Activated CD8-positive, alpha-beta memory T cell treated with anti-CD3 and anti-CD28 coated beads, Interleukin-2, amount 50 U/mL, for 24 hours (primary cell): ENCODE data around the gene SPATS2L.

Experiments
- DNase-seq: peaks from one replicate; pipeline ENCODE4 v3.0.0-alpha.2; 2020; ENCODE audit errors: extremely low read depth

Gene SPATS2L

GRCh38 chr2:200376513-200377354 lies 70.2 kb downstream of the SPATS2L start:
- DNase-seq: no peak

GRCh38 chr2:200377355-200378336 lies 71.2 kb downstream of the SPATS2L start:
- no peak for DNase-seq

GRCh38 chr2:200378652-200379290 lies 72.3 kb downstream of the SPATS2L start:
- DNase-seq: no peak

DNA sequence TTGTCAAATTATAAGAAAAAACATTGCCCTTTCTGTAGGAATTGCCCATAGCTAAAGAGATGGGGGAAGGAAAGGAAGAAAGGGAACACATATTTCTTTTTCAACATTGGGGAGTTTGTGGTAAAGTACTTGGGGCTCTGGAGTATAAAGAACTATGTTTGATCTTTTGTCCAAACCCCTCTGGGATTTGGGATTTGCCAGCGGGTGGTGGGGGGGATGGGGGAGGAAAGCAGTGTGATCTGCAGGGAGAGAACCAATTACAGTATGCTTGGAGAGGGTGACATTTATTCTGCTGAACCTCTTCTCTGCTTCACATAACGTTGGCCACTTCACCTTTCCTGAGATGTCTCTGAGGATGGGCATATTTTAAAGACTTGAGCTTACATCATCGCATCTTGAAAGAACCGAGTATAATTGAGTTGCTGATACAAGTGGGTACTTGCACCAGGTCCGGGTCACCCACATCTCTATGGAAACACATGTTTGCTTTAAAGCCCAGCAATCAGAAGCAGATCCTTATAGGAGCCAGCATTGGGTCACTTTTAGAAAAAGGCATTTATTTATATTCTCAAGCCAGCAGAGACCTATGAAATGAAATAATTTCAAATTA lies 73.1 kb downstream of the SPATS2L start:
- DNase-seq: no peak

GRCh38 chr2:200380091-200380561 lies 73.6 kb downstream of the SPATS2L start:
- no peak for DNase-seq

- DNase-seq: no peak
These were observed 74.5 kb downstream of the SPATS2L start for GRCh38 chr2:200380833-200381542.

GRCh38 chr2:200382874-200383273 lies 76.4 kb downstream of the SPATS2L start:
- no peak for DNase-seq

- no peak for DNase-seq
These were observed 77.1 kb downstream of the SPATS2L start for GRCh38 chr2:200383380-200384110.

GRCh38 chr2:200385063-200385635 lies 78.7 kb downstream of the SPATS2L start:
- no peak for DNase-seq

DNA sequence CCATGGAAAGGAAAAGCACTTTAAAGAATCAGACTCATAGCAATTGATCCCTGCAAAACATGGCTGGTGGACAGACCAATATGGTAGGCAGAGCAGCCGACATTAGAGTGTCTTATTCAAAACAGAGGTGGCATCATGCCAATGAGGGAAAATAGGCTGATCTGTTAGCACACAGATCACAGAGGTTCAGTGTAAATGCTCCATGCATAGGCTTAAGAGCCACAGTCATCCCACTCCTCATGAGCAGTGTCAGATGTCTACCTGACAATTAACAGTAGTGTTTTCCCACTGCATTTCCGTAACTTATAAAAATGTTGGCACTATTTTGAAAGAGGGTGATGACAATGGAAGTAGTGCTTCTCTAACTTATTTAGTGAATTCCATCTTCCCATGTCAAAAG lies 86.7 kb downstream of the SPATS2L start:
- no peak for DNase-seq

DNA sequence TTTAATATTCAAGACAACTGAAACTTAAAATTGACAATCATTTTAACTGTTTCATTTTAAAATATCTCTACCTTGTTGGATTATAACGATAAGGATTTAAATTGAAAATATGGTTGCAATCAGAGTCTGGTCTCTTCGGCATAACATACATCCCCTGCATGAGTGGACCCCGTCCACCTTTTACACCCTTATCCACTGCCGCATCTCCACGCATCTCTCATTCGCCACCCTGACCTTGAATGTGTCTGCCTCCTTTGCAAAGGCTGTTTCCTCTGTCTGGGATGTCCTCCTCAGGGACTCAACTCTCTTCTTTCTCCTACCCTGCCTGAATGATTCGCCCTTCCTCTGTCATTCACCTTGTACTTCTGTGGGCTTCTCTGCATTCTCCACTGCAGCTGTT lies 87.6 kb downstream of the SPATS2L start:
- DNase-seq: no peak

DNA sequence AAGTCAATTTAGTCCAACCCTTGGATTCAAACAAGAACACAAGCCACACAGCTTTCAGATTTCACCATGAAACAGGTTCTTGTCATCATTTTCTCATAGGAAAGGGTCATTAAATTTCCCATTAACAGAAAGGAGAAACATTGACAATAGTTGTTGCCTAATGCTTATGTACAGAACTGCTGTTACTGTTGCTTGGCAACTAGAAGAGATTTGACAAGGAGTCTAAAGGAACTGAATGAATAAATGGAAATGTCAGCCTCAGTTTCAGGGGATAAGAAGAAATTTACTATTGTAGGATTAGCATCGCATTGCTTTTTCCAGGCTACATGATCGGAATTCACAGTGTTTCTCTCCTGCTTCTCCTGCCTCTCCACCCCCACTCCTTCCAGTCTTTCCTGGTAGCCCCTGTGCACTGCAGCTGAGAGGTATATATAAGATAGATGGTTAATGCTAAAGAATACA lies 90.3 kb downstream of the SPATS2L start:
- DNase-seq: no peak

- no peak for DNase-seq
These were observed 91.3 kb downstream of the SPATS2L start for GRCh38 chr2:200397785-200398184.

DNA sequence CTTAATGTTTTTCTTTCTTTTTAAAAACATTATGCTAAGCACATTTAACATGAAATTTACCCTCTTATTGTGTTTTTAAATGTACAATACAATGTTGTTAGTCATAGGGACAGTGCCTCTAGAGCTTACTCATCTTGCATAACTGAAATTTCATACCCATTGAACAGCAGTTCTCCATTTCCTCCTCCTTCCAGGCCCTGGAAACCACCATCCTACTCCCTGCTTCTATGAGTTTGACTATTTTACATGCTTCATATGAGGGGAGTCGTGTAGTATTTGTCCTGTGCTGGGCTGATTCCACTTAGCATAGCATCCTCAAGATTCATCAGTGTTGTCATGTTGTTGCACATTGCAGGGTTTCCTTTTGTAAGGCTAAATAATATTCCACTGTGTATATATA lies 92.6 kb downstream of the SPATS2L start:
- DNase-seq: no peak

- DNase-seq: no peak
These were observed 93.1 kb downstream of the SPATS2L start for GRCh38 chr2:200399636-200400035.

- DNase-seq: no peak
These were observed 97.3 kb downstream of the SPATS2L start for GRCh38 chr2:200403814-200404213.

- no peak for DNase-seq
These were observed 98.1 kb downstream of the SPATS2L start for GRCh38 chr2:200404615-200405014.

DNA sequence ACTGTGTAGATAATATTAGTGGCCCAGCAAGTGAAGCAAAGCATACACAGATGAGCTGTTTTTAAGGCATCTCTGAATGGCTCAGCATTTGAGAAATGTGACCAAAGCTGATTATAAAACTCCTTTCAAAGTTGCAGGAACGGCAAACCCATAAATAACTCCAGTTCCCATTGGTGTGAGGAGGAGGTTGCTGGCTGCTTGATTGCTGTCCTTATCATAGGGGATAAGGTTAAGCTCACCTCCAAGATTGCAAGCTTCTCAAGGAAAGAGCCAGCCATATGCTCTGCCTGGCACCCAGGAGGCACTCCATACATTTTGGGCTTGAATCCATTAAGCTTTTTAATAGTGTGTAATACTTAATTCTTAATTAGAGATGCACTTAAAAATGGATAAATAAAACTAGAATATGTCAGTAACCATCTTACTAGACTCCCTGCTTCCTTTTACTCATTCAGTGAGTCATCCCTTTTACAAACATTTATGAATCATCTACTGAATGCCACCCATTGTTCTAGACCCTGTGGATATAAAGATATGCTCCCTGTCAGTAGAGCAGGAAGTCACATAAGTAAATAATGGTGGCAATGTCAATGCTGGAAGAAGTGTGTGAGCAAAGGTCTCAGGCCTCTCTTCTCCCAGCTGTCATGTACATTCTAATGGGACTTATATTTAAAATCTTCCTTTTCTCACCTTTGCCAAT lies 99.3 kb downstream of the SPATS2L start:
- no peak for DNase-seq

DNA sequence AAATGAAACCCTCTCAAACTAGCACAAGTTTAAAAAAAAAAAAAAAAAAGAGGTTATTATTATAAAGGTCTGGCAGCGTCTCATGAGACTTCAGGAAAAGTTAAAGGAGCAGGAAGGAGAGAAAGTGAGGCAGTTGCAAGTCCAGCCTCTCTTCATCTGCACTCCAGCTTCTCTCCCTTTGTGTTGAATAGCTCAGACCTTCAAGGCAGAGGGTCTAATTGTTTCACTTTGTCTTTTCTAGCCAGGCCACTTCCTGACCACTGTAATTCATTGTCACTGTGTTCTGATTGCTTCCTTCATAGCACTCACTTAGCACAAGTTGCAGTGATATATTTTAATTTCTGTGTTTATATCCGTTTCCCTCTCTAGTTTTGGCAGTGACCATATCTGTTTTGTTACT lies 99.9 kb downstream of the SPATS2L start:
- DNase-seq: no peak
